ENCODE measurements around the gene HK1.
A peak's percentile ranks its signal among the peaks of the same experiment; 100 is the strongest.
"Not testable (repeated sequence)": the region's sequence is repeated elsewhere in the genome, so short reads cannot be mapped to it uniquely, and the experiment has no call there.

HK1 gene

DNA sequence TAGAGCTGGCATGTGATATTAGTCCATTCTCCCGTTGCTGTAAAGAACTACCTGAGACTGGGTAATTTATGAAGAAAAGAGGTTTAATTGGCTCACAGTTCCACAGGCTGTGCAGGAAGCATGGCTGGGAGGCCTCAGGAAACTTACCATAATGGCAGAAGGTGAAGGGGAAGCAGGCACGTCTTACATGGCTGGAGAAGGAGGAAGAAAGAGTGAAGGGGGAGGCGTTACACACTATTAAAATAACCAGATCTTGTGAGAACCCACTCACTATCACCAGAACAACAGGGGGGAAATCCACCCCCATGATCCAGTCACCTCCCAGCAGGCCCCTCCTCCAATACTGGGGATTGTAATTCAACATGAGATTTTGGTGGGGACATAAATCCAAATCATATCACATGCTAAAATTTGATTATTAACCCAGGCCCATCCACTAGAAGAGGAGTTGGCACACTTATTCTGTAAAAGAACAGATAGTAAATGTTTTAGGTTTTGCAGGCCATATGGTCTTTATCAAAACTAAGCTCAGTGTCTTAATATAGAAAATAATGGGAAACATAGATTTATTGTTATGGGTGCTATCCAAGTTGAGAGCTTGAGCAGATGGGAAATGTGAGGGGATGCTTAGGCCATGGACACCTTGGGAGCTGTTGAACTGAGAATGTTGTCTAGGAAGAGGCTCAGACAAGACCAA, 18.6 kb upstream of the HK1 start:
- DNase-seq = no peak

DNA sequence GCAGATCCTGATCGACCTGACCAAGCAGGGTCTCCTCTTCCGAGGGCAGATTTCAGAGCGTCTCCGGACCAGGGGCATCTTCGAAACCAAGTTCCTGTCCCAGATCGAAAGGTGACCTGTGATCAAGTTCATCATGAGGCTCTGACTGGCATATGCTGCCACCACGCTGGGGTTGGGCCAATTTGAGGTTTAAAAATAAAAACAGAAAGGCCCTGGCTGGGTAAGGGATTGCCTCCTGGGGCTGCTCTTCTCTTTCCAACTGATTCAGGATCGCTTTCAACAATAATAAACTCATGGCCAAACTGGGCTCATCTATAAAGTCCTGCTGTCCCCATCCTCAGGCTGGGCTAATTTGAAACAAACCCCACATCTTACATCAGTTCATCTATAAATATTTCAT, 17.1 kb upstream of the HK1 start:
- DNase-seq = no peak

DNA sequence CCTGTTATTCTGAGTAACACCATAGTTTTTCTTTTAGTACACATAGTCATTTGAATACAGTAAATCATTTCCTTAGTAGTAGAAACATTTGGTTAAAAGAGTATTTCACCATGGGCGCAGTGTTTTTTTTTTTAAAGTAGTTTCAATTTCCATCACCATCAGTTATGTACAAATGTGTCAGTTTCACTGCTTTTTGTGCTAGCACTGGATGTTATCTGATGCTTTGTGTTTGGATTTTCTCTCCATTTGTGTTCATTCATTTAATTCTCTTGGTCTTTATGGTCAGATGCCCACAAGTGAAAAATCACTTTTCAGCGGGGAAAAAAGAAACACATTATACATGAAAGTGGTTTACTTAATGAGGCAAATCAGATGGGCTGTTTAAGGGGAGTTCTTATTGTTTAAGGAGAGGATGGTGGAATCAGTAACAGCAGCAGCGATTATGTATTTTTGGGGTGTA, 16.0 kb upstream of the HK1 start:
- no peak for DNase-seq

DNA sequence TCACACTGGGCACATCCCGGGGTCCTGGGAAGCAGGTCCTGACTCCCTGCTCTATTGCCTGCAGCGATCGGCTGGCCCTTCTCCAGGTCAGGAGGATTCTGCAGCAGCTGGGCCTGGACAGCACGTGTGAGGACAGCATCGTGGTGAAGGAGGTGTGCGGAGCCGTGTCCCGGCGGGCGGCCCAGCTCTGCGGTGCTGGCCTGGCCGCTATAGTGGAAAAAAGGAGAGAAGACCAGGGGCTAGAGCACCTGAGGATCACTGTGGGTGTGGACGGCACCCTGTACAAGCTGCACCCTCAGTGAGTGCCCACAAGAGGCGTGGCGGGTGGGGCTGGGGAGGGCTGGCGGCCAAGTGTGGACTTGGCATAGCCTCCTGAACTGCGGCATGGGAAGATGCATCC, 12.8 kb upstream of the HK1 start:
- DNase-seq = no peak

DNA sequence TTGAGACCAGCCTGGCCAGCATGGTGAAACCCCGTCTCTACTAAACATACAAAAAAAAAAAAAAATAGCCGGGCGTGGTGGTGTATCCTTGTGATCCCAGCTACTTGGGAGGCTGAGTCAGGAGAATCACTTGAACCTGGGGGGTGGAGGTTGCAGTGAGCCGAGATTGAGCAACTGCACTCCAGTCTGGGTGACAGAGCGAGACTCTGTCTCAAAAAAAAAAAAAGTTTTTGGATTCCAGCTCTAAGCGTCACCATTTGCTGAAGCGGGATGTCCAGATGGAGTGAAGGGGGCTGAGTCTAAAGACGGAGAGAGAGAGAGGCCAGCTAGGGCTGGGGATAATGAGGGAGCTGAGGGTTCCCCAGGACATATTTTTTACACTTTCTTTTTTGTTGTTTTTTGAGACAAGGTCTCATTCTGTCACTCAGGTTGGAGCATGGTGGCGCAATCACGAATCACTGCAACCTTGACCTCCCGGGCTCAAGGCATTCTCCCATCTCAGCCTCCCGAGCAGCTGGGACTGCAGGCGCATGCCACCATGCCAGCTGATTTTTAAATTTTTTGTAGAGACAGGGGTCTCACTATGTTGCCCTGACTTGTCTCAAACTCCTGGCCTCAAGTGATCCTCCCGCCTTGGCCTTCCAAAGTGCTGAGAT, 9.4 kb upstream of the HK1 start:
- no peak for DNase-seq

DNA sequence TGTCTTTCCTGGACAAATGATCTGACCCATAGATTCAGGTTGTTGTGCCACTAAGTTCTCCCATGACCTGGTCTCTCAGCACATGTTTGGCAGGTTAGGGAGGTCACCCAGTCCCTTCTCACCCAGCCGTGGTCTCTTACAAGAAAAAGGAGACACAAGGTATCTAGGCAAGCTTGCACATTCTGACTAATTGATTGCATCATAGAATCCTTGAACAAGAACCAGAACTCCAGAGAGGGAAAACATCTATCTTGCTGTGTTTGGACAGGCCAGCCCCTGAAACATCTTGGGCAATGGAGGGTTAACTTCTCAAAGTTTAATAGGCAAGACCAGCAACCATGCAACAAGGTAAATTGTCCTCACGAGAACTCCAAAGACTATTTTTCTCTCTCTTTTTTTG, 8.5 kb upstream of the HK1 start:
- no peak for DNase-seq

DNA sequence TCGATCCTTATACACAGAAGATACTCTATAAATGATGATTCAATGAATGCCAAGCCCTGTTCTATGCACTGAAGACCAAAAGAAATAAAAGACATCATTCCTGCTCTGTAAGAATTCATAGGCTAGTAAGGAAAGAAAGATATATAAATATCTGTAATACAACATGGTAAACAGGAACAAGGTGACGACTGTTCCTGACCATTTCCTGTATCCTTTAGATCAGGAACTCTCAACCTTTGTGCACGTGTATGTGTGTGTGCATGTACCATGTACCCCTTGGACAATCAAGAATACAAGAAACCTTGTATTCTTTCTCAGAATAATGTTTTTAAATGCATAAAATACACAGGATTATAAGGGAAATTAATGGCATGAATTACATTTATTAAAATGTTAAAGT, 7.3 kb upstream of the HK1 start:
- no peak for DNase-seq

DNA sequence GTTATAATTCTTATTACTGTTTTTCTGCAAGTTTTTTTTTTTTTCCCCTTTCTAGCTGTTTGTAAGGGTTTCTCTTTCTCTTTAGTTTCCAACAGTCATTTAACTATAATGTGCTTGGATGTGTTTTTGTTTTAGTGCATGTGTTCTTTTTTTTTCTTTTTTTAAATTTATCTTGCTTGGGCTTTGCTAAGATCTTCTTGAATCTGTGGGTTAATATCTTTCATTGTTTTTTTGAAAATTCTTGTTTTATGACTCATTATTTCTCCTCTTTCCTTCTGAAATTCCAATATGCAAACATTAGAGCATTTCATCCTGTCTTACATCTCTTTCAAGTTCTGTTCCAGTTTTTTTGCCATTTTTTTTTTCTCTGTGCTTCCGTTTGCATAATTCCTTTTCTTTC, 5.7 kb upstream of the HK1 start:
- DNase-seq = no peak

DNA sequence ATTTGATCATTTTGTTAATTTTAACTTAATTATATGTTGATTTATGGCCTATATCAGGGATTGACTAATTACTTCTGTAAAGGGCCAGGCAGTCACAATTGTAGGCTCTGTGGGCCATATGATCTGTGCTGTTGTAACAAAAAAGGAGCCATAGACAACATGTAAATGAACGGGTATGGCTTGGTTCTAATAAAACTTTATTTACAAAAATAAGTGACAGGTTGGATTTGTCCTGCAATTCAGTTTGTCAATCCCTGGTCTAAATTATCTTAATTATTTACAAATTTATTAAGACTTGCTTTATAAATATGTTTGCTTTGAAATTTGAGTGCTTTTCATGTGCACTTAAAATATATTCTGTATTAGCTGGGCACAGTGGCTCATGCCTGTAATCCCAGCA, 2.9 kb upstream of the HK1 start:
- no peak for DNase-seq

DNA sequence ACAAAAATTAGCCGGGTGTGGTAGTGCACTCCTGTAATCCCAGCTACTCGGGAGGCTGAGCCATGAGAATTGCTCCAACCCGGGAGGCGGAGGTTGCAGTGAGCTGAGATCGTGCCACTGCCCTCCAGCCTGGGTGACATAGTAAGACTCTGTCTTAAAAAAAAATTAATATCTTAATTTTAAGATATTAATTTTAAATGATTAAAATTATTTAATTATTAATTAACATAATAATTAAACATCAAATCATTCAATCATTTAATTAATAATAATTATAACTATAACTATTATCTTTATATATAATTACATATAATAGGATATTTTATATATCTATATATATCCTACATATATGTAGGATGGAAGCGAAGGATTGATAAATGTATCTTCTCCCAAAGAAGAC, 1.8 kb upstream of the HK1 start:
- no peak for DNase-seq

DNA sequence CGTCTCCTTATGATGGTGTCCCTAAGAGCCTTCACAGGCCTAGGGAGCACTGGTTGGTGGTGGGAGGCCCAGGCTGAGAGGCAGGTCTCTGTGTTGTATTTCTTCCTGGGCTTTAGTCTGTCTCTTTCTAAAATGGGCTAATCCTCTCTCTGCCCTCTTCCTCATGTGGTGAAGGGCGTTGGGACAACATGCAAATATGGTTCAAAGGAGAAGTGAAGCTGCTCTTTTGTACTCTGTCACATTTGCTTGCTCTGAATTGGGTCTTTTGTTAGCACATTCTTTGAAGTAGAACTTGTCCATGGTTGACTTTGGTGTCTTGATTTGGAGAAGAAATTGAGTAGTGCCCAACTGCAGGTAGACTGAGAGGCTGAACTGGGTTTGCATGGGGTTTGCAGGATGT, 814 bp downstream of the HK1 start:
- no peak for DNase-seq

DNA sequence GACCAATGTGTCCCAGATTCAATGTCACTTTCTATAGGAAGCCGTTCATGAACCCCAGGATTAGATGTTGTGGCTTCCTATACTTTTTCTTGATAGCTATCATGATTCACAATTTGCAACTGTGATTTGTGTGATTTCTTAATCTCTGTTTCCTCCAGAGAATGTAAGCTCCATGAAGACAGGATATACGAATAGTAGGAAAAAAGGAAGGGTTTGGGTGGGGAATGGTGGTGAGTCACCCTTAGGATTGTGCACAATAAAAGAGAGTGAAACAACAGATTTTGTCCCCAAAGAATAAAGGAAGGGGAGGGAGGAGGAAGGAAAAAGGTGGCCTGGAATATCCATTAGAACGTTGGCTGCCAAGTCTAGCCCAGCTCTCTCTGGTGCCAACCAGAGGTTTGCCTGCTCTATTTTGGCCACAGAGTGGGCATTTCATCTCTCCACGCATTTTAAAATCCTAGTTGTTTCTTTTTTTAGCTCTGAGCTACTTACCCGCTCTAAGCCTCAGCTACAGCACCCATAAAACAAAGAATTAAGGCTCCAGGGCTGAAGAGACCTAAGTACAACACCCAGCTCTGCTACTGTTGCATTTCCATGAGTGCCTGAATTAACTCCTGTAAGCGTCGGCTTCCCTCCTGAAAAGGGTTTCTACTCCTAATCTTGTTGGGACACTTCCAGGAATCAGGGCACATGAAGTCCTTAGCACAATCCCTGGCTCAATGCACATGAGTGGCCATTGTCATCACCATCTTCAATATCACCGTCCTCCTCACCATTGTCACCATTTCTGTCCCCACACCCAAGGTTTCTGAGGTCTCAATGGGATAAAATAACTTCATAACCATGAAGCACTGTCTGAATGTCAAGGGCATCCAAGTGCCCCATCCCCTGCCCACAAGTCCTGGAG, 3.5 kb downstream of the HK1 start:
- DNase-seq = no peak

DNA sequence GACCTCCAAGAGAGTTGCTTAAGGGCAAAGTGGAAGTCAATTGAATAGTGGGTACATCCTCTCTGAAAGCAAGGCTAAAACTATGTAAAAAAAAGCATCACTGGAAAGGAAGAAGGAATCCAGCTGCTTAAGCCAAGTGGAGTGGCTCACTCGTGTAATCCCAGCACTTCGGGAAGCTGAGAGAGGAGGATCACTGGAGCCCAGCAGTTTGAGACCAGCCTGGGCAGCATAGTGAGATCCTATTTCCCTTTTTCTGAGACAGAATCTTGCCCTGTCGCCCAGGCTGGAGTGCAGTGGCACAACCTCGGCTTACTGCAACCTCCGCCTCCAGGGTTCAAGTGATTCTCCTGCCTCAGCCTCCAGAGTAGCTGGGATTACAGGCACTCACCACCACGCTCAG, 6.1 kb downstream of the HK1 start:
- DNase-seq = not testable (repeated sequence)

DNA sequence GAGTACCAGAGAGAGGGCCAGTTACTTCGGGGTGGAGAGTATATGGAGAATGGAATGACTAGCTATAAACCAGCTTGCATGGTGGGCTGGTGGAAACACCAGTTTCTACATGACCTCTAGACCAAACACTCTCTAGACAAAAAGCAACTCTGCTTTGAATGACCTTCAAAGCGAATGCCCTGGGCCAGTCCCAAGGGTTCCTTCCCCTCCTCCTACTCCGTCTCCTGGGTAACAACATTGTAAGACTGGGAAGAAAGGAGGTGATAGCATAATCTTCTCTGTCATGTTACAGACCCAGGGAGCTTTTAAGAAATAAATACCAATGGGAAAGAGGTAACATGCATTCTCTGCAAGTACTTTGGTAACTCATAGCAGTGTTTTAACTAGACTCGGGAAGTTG, 7.4 kb downstream of the HK1 start:
- DNase-seq = no peak

DNA sequence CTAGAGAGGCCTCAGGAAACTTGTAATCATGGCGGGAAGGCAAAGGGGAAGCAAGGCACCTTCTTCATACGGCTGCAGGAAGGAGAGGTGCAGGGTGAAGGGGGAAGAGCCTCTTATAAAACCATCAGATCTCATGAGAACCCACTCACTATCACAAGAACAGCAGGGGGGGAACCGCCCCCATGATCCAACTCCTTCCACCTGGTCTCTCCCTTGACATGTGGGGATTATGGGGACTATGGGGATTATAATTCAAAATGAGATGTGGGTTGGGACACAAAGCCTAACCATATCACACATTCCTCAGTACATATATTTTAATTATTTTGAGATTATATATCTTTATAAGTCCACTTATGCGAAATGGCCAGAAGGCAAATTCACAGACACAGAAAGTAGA, 8.9 kb downstream of the HK1 start:
- no peak for DNase-seq

DNA sequence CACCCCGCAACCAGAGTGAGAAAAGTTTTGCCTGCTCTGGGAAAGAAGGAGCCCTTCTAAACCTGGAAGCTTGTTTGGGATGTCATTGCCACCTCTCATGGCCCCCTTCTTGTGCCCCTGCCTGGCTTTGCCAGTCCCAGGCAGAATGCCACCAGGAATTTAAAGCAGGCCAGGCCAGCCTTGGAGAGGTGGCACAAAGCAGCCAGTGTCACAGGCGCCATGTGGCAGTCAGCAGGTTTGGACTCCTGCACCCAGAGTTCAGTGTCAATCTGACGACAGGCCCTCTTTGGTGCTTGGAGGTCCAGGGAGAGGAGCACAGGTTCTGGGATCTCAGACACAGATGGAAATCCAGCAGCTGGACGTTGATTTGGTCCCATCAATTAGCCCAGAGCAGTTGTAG, 12.7 kb downstream of the HK1 start:
- no peak for DNase-seq

DNA sequence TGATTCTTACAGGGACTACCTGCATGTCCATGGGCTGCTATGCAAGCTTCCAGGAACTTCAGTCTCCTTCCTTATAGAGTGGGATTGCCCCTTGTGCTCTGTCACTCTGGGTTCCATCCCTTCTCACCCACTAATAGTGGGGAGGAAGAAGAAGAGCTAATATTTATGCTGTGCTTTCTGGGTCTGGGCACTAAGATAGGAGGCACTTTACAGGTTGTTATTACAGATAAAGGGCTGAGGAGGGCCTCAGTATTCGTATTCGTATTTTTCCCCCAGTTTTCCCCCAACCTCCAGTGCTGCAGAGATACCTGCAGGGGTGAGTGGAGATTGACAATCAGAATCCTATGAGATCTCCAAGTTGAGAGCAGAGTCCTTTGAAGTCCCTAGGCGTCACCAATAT, 14.2 kb downstream of the HK1 start:
- no peak for DNase-seq

DNA sequence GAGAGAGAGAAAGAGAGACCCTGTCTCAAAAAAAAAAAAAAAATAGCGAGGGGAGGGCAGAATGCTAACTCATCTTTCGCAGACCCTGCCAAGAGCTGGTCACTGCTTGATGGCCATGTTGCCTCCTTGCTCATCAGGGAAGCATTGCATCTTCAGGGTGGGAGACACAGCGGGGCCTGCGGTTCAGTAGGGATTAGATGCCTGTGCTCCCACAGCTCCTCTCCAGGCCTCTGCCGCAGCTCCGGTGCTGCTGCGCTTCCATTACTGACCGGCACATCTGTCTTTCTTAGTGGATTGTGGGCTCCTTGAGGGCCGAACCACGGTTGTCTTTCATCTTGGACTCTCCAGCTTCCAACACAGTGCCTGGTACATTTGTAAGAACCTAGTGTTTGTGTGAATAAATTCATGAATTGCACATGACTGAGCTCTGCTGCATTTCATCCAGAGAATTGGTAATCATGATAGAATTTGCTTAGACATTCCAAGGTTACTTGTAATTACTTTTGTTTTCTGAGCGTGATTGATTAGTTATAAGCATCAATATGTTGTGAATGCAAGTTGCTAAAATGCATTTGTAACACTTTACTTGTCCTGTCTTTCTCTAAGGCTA, 16.8 kb downstream of the HK1 start:
- no peak for DNase-seq

DNA sequence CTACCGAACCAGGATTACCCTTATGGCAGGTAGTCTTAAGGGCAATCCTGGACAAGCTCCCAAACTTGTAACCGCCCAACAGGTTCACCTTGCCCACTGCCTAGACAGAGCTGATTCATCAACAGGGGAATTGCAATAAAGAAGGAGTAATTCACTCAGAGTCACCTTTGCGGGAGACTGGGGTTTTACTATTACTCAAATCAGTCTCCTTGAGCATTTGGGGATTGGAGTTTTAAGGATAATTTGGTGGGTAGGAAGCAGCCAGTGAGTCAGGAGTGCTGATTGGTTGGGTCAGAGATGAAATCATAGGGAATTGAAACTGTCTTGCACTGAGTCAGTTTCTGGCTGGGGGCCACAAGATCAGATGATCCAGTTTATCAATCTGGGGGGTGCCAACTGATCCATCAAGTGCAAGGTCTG, 25.3 kb downstream of the HK1 start:
- peak; percentile 35 for DNase-seq

DNA sequence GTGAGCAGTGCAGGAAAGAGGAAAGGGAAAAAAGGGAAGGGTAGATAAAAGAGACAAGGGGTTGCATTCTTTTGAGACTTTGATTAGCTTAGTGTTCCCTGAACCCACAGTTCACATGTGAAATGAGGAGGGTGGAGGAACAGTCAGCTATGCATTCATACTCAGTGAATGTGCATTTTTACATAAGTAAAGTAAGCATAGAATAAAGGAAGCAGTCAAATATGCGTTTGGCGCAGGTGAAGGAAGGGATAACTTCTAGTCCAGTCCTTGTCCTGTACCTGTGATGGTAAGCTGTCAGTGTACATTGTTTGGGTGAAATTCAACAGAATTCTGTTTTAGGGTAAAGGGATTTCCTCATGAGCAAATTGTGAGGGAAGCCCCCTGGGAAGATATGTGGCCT, 28.1 kb downstream of the HK1 start:
- DNase-seq = no peak

DNA sequence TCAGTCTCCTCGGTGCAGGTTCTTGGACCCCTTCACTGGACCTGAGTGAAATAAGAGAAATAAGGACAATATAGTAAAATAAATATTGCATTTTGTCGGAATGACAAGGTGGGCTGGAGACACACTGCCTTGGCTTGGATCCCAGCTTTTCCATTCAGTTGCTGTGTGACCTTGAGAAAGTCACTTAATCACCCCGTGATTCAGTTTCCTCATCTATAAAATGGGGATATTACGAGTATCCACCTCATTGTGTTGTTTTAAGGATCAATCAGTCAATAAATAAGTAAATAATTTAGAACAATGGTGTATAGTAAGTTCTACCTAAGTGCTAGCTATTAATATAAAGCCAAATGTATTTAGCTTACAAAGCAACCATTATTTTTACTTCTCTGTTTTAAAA, 29.1 kb downstream of the HK1 start:
- no peak for DNase-seq

DNA sequence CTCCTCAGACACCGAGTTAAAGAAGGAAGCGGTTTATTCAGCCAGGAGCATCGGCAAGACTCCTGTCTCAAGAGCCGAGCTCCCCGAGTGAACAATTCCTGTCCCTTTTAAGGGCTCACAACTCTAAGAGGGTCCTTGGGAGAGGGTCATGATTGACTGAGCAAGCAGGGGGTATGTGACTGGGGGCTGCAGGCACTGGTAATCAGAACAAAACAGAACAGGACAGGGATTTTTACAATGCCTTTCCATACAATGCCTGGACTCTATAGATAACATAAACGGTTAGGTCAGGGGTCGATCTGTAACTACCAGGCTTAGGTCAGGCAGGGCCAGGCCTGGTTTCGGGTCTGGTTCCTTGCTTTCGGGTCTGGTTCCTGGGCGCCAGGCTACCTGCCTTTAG, 30.0 kb downstream of the HK1 start:
- not testable (repeated sequence) for DNase-seq

DNA sequence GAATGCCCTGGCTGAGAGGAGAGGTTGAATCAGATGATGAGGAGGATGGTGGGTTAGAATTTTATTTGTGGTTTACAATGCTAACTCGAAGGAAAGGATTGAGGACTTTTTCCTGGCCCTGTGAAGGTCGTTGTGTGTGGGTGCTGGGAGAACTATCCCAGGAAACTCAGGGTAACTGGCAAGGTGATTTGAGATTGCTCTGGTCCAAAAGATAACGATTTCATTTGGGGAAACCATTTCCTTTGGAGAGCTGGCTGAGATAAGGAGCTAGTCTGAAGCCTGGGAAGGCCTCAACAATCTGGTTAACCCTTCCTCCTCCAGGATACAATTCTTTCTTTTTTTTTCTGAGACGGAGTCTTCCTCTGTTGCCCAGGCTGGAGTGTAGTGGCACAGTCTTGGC, 33.0 kb downstream of the HK1 start:
- no peak for DNase-seq

DNA sequence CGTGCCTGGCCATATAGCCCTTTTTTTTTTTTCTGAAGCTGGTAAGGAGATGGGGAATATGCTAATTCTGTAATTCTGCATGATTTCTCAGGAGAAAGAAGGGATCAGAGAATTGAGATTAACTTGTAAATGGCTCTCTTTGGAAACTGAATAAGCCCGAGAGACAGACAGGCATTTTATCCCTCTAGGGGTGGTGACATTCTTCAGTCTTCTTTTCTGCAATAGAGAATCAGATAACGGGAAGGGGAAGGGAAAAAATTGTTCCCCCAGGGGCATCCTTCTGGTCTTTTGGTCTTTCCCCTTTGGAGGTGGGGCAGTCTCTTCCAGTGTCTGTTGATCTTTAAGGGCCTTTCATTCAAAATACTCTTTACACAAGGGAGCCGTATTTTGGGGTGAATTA, 34.2 kb downstream of the HK1 start:
- DNase-seq = no peak
